Hepatocyte (in vitro differentiated cells): Measurements from ENCODE around the gene TULP4.

Experiments
- EZH2 ChIP-seq: fragments of 200-600 bp; sonication (generic); IDR thresholded peaks from 2 replicates; pipeline ENCODE4 v1.6.1; 2016; ENCODE audit warnings: antibody characterized with exemption, mild to moderate bottlenecking, borderline replicate concordance
- EZH2phosphoT487 ChIP-seq: fragments of 200-600 bp; sonication (generic); IDR thresholded peaks from one replicate; pipeline ENCODE4 v1.6.1; 2018; ENCODE audit warnings: antibody characterized with exemption, mild to moderate bottlenecking, low read depth, moderate library complexity; ENCODE audit not compliant: unreplicated experiment, severe bottlenecking
- TF ChIP-seq, protein P1 (sequence below): fragments of 200-600 bp; sonication (generic); IDR thresholded peaks from 2 replicates; pipeline ENCODE4 v1.5.1; 2016; ENCODE audit warnings: antibody characterized with exemption, mild to moderate bottlenecking; ENCODE audit not compliant: poor library complexity

DNA sequence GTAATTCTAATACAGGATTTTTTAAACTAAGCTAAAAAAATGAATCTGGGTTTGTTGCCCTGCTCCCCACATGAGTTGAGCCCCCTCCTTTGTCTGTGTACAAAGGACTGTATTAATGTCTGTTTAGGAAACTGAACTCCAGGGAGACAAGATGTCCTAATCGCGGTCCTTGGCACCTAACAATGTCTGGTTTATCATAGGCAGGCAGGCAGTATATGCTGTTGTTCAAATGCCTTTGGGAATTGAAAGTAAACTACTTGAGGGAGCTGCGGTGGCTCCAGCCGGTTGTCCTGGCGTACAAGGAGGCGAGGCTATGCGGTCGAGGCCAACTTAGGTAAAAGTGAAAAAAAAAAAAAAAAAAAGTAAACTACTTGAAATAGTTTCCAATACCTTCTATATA is 98.5 kb downstream of the TULP4 start:
- TF ChIP-seq, protein P1, sequence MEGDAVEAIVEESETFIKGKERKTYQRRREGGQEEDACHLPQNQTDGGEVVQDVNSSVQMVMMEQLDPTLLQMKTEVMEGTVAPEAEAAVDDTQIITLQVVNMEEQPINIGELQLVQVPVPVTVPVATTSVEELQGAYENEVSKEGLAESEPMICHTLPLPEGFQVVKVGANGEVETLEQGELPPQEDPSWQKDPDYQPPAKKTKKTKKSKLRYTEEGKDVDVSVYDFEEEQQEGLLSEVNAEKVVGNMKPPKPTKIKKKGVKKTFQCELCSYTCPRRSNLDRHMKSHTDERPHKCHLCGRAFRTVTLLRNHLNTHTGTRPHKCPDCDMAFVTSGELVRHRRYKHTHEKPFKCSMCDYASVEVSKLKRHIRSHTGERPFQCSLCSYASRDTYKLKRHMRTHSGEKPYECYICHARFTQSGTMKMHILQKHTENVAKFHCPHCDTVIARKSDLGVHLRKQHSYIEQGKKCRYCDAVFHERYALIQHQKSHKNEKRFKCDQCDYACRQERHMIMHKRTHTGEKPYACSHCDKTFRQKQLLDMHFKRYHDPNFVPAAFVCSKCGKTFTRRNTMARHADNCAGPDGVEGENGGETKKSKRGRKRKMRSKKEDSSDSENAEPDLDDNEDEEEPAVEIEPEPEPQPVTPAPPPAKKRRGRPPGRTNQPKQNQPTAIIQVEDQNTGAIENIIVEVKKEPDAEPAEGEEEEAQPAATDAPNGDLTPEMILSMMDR: no peak
- TF ChIP-seq EZH2phosphoT487 (no peak), EZH2 (no peak)
